ENCODE results near the gene MAST2. TPM values are rescaled to one million over a fixed set of nuclear protein-coding genes. Genes with fewer than 3 reads are reported as not detected.

Gene MAST2
- total RNA-seq, 1 experiment from 2014 or later = 77.0 TPM

- no TSS peak for BruUV-seq (replicated peaks)
- POLR2A ChIA-PET = no interaction called here
These were observed 16.8 kb downstream of the MAST2 start for GRCh38 chr1:45820173-45820572.

GRCh38 chr1:45820788-45821187 lies 17.4 kb downstream of the MAST2 start:
- Histone ChIP-seq H3K4me1 (ENCODE audit: control insufficient read depth, insufficient read depth, low read length) (no peaks in the 10 kb centered on the region), H3K4me3 (ENCODE audit: low read depth in 2 of 2, low read length in 2 of 2) (no peak overlapping the region), H3K36me3 (ENCODE audit: control insufficient read depth, insufficient read depth, low read length) (no peaks in the 10 kb centered on the region), H3K27me3 (ENCODE audit: control insufficient read depth, insufficient read depth, low read length) (no peaks in the 10 kb centered on the region), H3K27ac (ENCODE audit: low read length) (no peak overlapping the region), H3K9me3 (ENCODE audit: control insufficient read depth, insufficient read depth, low read depth, low read length) (no peaks in the 10 kb centered on the region; the same call in 1 of the 2 replicates)
- CTCF ChIA-PET = no interaction called here
- no peak for ATAC-seq
- in situ Hi-C loops (cut with HindIII; ENCODE audit: low pct_unique_long_range_greater_than_20kb, low sequenced_read_pairs) (no loop called here), intact Hi-C loops (cut with micrococcal nuclease; ENCODE audit: unreplicated experiment) (no loop called here)
- POLR2A ChIA-PET = no interaction called here
- no peak for DNase-seq (ENCODE audit: low read depth, low spot score)
- no peak for TF ChIP-seq REST (IDR thresholded peaks at IDR 0.05; ENCODE audit: insufficient read depth in 1 of 2, low read depth in 2 of 2, low read length in 1 of 2)
- no peak for TF ChIP-seq CTCF (IDR thresholded peaks at IDR 0.05)
- TF ChIP-seq POLR2AphosphoS5 (IDR thresholded peaks at IDR 0.05; ENCODE audit: low read depth, low read length) = no peak
- no peak for TF ChIP-seq TCF7L2 (IDR thresholded peaks at IDR 0.05; ENCODE audit: low read depth, low read length)
- no peak for TF ChIP-seq SIN3A (IDR thresholded peaks at IDR 0.05; ENCODE audit: borderline replicate concordance, insufficient read depth, low read depth, low read length)
- no TSS peak for BruUV-seq (replicated peaks)

More at GRCh38 chr1:45820173-45820572, 16.8 kb downstream of the MAST2 start:
- intact Hi-C loops (cut with micrococcal nuclease; ENCODE audit: unreplicated experiment) (no loop called here), in situ Hi-C loops (cut with HindIII; ENCODE audit: low pct_unique_long_range_greater_than_20kb, low sequenced_read_pairs) (no loop called here)
- CTCF ChIA-PET = no interaction called here
- no peak for DNase-seq (ENCODE audit: low read depth, low spot score)
- ATAC-seq = no peak
- no peaks in the 10 kb centered on the region for H3K36me3 ChIP-seq (ENCODE audit: control insufficient read depth, insufficient read depth, low read length)
- H3K27me3 ChIP-seq (ENCODE audit: control insufficient read depth, insufficient read depth, low read length) = no peaks in the 10 kb centered on the region
- H3K9me3 ChIP-seq (ENCODE audit: control insufficient read depth, insufficient read depth, low read depth, low read length) = no peaks in the 10 kb centered on the region; the same call in 1 of the 2 replicates
- H3K4me1 ChIP-seq (ENCODE audit: control insufficient read depth, insufficient read depth, low read length) = no peaks in the 10 kb centered on the region
- no peak overlapping the region for H3K27ac ChIP-seq (ENCODE audit: low read length)
- TF ChIP-seq POLR2AphosphoS5 (IDR thresholded peaks at IDR 0.05; ENCODE audit: low read depth, low read length) (no peak), REST (IDR thresholded peaks at IDR 0.05; ENCODE audit: insufficient read depth in 1 of 2, low read depth in 2 of 2, low read length in 1 of 2) (no peak), CTCF (IDR thresholded peaks at IDR 0.05) (no peak), TCF7L2 (IDR thresholded peaks at IDR 0.05; ENCODE audit: low read depth, low read length) (no peak), SIN3A (IDR thresholded peaks at IDR 0.05; ENCODE audit: borderline replicate concordance, insufficient read depth, low read depth, low read length) (no peak)
- H3K4me3 ChIP-seq (ENCODE audit: low read depth in 2 of 2, low read length in 2 of 2) = no peak overlapping the region
